MM.1S (cell line): Measurements from ENCODE around the gene GALNTL6.

ENCODE experiments used
- EZH2 ChIP-seq: fragments of 300-600 bp; sonication (generic); optimal IDR thresholded peaks from 2 replicates; pipeline ENCODE3; 2017; ENCODE audit warnings: low read depth, mild to moderate bottlenecking, antibody characterized with exemption, low read length, mixed read lengths
- EZH2phosphoT487 ChIP-seq: fragments of 300-600 bp; sonication (generic); IDR thresholded peaks from 2 replicates; pipeline ENCODE4 v1.6.1; 2018; ENCODE audit warnings: antibody characterized with exemption, low read length
- TF ChIP-seq, protein P1 (sequence below): fragments of 300-600 bp; sonication (generic); IDR thresholded peaks from 2 replicates; pipeline ENCODE4 v1.5.1; 2016; ENCODE audit warnings: antibody characterized with exemption, low read length, mixed read lengths

DNA sequence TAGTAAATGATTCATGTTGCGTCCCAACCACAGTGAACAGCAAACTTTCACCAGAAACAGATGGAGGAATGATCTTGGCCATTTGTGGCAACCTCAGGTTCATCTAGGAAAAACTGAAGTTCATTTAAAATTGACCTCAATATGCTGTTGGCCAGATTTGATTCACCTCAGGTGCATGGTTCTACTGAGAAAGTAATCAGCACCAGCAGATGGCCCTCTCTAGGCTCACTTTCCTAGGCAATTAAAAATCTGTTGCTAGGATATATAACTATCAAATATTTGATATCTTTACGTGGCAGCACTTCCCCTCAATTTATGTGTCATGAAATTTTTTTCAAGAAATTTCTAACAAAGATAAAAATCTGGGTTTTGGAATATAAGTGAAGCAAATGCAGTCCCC lies 344.7 kb downstream of the GALNTL6 start:
- TF ChIP-seq, protein P1, sequence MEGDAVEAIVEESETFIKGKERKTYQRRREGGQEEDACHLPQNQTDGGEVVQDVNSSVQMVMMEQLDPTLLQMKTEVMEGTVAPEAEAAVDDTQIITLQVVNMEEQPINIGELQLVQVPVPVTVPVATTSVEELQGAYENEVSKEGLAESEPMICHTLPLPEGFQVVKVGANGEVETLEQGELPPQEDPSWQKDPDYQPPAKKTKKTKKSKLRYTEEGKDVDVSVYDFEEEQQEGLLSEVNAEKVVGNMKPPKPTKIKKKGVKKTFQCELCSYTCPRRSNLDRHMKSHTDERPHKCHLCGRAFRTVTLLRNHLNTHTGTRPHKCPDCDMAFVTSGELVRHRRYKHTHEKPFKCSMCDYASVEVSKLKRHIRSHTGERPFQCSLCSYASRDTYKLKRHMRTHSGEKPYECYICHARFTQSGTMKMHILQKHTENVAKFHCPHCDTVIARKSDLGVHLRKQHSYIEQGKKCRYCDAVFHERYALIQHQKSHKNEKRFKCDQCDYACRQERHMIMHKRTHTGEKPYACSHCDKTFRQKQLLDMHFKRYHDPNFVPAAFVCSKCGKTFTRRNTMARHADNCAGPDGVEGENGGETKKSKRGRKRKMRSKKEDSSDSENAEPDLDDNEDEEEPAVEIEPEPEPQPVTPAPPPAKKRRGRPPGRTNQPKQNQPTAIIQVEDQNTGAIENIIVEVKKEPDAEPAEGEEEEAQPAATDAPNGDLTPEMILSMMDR: no peak
- TF ChIP-seq EZH2phosphoT487 (no peak), EZH2 (no peak)
